DOHH2 (cell line): ENCODE measurements around the gene SCAPER.

Experiments used
- H3F3A ChIP-seq: fragments of 200-600 bp; sonication (generic), shearing (Covaris generic); 2 replicates; pipeline ENCODE4 v1.6.0; 2016; ENCODE audit warnings: antibody characterized with exemption, mild to moderate bottlenecking; ENCODE audit not compliant: control insufficient read depth, insufficient read depth
- H3K27ac ChIP-seq: fragments of 200-600 bp; sonication (generic); 2 replicates; pipeline ENCODE4 v1.5.1; 2014; ENCODE audit warnings: low read depth, mild to moderate bottlenecking, low read length, moderate library complexity
- H3K27me3 ChIP-seq: fragments of 200-600 bp; sonication (generic); 2 replicates; pipeline ENCODE4 v1.6.1; 2014; ENCODE audit warnings: mild to moderate bottlenecking, low read length, mixed read lengths; ENCODE audit not compliant: control insufficient read depth
- H3K36me3 ChIP-seq: fragments of 200-600 bp; sonication (generic); 2 replicates; pipeline ENCODE4 v1.6.1; 2014; ENCODE audit warnings: mild to moderate bottlenecking, low read length, moderate library complexity, mixed read lengths; ENCODE audit not compliant: control insufficient read depth
- H3K4me1 ChIP-seq: fragments of 200-600 bp; sonication (generic); 2 replicates; pipeline ENCODE4 v1.6.1; 2014; ENCODE audit warnings: mild to moderate bottlenecking, low read length, mixed read lengths; ENCODE audit not compliant: control insufficient read depth
- H3K4me2 ChIP-seq: fragments of 200-600 bp; sonication (generic); 2 replicates; pipeline ENCODE4 v1.6.0; 2014; ENCODE audit warnings: mild to moderate bottlenecking, low read length, moderate library complexity
- H3K4me3 ChIP-seq: fragments of 200-600 bp; sonication (generic); 2 replicates; pipeline ENCODE4 v1.5.1; 2014; ENCODE audit warnings: mild to moderate bottlenecking, low read length, mixed read lengths
- H3K79me2 ChIP-seq: fragments of 200-600 bp; sonication (generic); 2 replicates; pipeline ENCODE4 v1.6.1; 2014; ENCODE audit warnings: mild to moderate bottlenecking, low read length, mixed read lengths; ENCODE audit not compliant: control insufficient read depth
- H3K9me2 ChIP-seq: fragments of 200-600 bp; sonication (generic); replicated peaks from 2 replicates; pipeline ENCODE4 v1.6.1; 2014; ENCODE audit warnings: mild to moderate bottlenecking, low read length, mixed read lengths; ENCODE audit not compliant: control insufficient read depth
- H3K9me3 ChIP-seq: fragments of 200-600 bp; sonication (generic); 2 replicates; pipeline ENCODE4 v1.6.1; 2014; ENCODE audit warnings: antibody characterized with exemption, low read length, mixed read lengths; ENCODE audit not compliant: control insufficient read depth, insufficient read depth
- H4K20me1 ChIP-seq: fragments of 200-600 bp; sonication (generic); 2 replicates; pipeline ENCODE4 v1.6.0; 2014; ENCODE audit warnings: low read depth, mild to moderate bottlenecking, antibody characterized with exemption, low read length, moderate library complexity; ENCODE audit not compliant: control insufficient read depth, insufficient read depth
- EZH2phosphoT487 ChIP-seq: fragments of 200-600 bp; sonication (generic); IDR thresholded peaks from 2 replicates; pipeline ENCODE4 v1.6.1; 2017; ENCODE audit warnings: borderline replicate concordance, mild to moderate bottlenecking, antibody characterized with exemption, low read length, moderate library complexity, mixed read lengths
- TF ChIP-seq, protein P1 (sequence below): fragments of 200-600 bp; sonication (generic); IDR thresholded peaks from one replicate; pipeline ENCODE4 v1.5.1; 2014; ENCODE audit warnings: antibody characterized with exemption, mild to moderate bottlenecking, low read depth, low read length; ENCODE audit not compliant: poor library complexity, severe bottlenecking

The SCAPER gene

DNA sequence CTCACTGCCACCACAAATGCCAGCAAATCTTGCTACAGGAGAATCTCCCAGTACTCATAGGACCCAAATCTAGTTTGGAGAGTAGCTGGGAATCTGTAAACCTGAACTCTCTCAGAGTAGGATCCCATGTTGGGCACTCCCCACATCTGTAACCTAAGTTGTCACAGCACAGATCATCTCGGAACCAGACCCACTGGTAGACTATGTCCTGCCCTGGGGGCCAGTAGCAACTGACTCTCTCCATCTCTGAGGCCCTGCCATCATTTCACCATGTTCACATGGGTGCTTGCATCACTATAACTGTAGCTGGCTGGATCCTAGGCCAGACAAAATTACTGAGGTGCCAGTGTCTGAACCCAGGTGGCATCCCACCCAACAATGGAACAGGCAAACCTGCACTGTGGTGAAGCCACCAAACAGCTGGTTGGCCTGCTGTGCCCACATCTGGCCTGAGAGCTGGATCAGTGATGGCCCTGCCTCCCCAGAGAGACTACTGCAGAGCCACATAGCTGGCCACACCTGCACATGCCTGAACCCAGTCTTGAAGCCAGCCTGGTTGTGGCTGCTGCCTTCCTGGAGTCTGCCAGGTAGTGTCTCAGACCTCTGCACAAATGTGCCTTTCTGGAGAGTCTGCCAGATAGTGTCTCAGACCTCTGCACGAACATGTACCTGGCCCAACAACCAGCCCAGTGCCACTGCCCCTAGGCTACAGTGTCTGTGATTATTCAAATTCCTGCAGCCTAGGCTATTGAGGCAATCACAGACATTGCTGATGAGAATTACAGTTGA lies 486.6 kb downstream of the SCAPER start:
- Histone ChIP-seq H3K27ac (no peak overlapping the region), H3K9me2 (no peaks in the 10 kb centered on the region), H4K20me1 (no peaks in the 10 kb centered on the region), H3K4me1 (no peaks in the 10 kb centered on the region), H3K36me3 (no peaks in the 10 kb centered on the region), H3K9me3 (no peaks in the 10 kb centered on the region), H3K4me2 (no peak overlapping the region), H3K27me3 (no peaks in the 10 kb centered on the region), H3K4me3 (no peak overlapping the region), H3K79me2 (no peaks in the 10 kb centered on the region), H3F3A (no peaks in the 10 kb centered on the region)
- TF ChIP-seq, protein P1, sequence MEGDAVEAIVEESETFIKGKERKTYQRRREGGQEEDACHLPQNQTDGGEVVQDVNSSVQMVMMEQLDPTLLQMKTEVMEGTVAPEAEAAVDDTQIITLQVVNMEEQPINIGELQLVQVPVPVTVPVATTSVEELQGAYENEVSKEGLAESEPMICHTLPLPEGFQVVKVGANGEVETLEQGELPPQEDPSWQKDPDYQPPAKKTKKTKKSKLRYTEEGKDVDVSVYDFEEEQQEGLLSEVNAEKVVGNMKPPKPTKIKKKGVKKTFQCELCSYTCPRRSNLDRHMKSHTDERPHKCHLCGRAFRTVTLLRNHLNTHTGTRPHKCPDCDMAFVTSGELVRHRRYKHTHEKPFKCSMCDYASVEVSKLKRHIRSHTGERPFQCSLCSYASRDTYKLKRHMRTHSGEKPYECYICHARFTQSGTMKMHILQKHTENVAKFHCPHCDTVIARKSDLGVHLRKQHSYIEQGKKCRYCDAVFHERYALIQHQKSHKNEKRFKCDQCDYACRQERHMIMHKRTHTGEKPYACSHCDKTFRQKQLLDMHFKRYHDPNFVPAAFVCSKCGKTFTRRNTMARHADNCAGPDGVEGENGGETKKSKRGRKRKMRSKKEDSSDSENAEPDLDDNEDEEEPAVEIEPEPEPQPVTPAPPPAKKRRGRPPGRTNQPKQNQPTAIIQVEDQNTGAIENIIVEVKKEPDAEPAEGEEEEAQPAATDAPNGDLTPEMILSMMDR, result no peak

DNA sequence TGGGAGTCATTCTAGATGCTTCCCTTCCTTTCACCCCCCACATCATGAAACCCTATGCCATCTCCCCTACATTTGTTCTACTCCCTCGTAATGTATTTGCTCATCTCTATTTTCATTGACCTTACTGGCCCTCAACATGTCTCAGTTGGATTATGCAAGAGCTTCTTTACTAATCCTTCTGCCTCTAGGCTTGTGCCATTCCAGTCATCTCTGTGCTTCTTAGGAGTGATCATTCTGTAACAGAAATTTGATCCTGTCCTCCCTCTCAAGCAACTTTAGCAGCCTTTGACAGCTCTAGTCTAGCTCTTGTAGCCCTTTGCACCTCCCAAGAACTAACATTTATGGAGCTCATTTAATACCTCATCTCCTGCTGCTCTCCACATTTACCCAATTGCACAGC lies 503.9 kb downstream of the SCAPER start:
- Histone ChIP-seq H3K27me3 (no peaks in the 10 kb centered on the region), H3F3A (no peaks in the 10 kb centered on the region), H3K9me2 (no peaks in the 10 kb centered on the region), H3K9me3 (no peaks in the 10 kb centered on the region), H3K36me3 (no peaks in the 10 kb centered on the region), H4K20me1 (no peaks in the 10 kb centered on the region), H3K27ac (no peak overlapping the region), H3K4me1 (no peaks in the 10 kb centered on the region), H3K4me2 (no peak overlapping the region), H3K79me2 (no peaks in the 10 kb centered on the region), H3K4me3 (no peak overlapping the region)
- TF ChIP-seq EZH2phosphoT487, result no peak
- TF ChIP-seq, protein P1, result no peak

DNA sequence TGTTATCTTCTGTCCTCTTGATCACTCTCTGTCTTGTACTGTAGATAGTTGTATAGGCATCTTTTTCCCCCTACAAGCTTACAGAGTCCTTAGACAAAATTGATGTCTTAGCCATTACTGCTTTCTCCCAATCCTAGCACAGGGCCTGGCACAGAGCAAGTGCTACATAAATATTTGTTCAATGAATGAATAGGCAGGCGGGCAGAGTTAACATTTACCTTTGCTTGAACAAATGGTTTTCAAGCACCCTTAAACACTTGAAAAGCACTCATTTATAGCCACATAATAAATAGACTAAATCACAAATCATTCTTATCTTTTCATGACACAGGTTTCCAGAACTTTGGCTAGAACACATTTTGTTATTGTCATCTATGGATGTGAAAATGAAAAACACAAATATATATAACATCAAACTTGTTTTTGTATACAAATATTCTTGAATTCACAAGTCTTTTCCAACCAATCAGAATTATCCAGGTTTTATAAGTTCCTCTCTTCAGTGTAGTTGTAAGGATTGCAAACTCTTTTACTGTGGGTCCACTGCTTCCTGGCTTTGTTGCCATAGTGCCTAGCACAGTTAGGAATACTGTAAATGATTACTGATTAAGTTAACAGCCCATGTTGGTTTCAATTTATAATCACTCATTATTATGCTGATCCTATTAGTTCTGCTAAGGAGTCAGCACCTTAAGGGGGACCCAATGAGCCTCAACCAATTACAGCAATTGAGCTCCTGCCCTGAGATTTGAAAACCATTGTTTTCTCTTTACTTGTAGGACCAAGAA lies 506.6 kb downstream of the SCAPER start:
- no peaks in the 10 kb centered on the region for H3K9me3 ChIP-seq
- no peak overlapping the region for H3K4me3 ChIP-seq
- no peaks in the 10 kb centered on the region for H3K79me2 ChIP-seq
- H3K4me1 ChIP-seq, result no peaks in the 10 kb centered on the region
- no peaks in the 10 kb centered on the region for H4K20me1 ChIP-seq
- H3K36me3 ChIP-seq, result no peaks in the 10 kb centered on the region
- no peaks in the 10 kb centered on the region for H3K27me3 ChIP-seq
- TF ChIP-seq EZH2phosphoT487, result no peak
- TF ChIP-seq, protein P1, result no peak
- H3K9me2 ChIP-seq, result no peaks in the 10 kb centered on the region
- no peak overlapping the region for H3K4me2 ChIP-seq
- no peaks in the 10 kb centered on the region for H3F3A ChIP-seq
- H3K27ac ChIP-seq, result no peak overlapping the region
